Activated B cell treated with CpG ODN at 0.5 μM for 24 hours (primary cell): ENCODE measurements around the gene FGG. TPM values are rescaled to one million over a fixed set of nuclear protein-coding genes. Genes with fewer than 3 reads are reported as not detected.

Source experiments
- ATAC-seq: fragments of 200-7000 bp; cut with Tn5 transposase; one replicate; pipeline ENCODE4 v1.10.0; 2021; ENCODE audit warnings: low read depth, mild to moderate bottlenecking, moderate library complexity
- CTCF ChIA-PET: fragments of 350-600 bp; sonication (Branson Sonifier 250); formaldehyde crosslinking; loops from one replicate; lab custom pipeline; 2021; ENCODE audit warnings: antibody characterized with exemption; lab: Charles Lee
- POLR2A ChIA-PET: fragments of 350-600 bp; sonication (Branson Sonifier 250); formaldehyde crosslinking; loops from one replicate; lab custom pipeline; 2021; ENCODE audit warnings: antibody characterized with exemption; lab: Charles Lee
- DNase-seq: peaks from one replicate; pipeline ENCODE4 v3.0.0; 2022
- H3K27ac Mint-ChIP-seq: one replicate; pipeline ENCODE4 v1.8.0; 2020; ENCODE audit warnings: mixed read lengths
- H3K27me3 Mint-ChIP-seq: one replicate; pipeline ENCODE4 v1.8.0; 2021; ENCODE audit warnings: mixed read lengths
- H3K36me3 Mint-ChIP-seq: one replicate; pipeline ENCODE4 v1.8.0; 2021; ENCODE audit warnings: low read depth, mixed read lengths
- H3K4me1 Mint-ChIP-seq: one replicate; pipeline ENCODE4 v1.8.0; 2021; ENCODE audit warnings: mixed read lengths
- H3K4me3 Mint-ChIP-seq: one replicate; pipeline ENCODE4 v1.8.0; 2020; ENCODE audit warnings: mild to moderate bottlenecking, mixed read lengths
- H3K9me3 Mint-ChIP-seq: one replicate; pipeline ENCODE4 v1.8.0; 2020; ENCODE audit warnings: mixed read lengths
- intact Hi-C: fragments of 100-400 bp; cut with micrococcal nuclease; formaldehyde crosslinking; loops from one replicate; pipeline ENCODE4 v1.15.1; 2024
- total RNA-seq: library from RNA; stranded (reverse); gene quantifications from 2 replicates; pipeline ENCODE4 v1.2.3, GENCODE V29; 2022
- TF ChIP-seq, protein P1 (sequence below): fragments of 200-600 bp; IDR thresholded peaks from one replicate; pipeline ENCODE4 v1.8.0; 2022; ENCODE audit warnings: antibody characterized with exemption, mild to moderate bottlenecking

Gene FGG
- total RNA-seq, 1 donor from 2014 or later = not detected

DNA sequence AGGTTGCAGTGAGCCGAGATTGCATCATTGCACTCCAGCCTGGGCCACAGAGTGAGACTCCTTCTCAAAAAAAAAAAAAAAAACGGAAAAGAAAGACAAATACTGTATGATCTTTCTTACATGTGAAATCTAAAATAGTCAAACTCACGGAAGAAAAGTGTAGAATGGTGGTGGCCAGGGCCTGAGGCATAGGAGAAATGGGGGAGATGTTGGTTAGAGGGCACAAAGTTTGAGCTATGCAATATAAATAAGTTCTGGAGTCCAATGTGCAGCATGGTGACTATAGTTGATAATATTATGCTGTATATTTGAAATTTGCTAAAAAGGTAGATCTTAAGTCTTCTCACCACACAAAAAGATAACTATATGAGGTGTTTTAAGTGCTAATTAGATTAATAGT is 20.6 kb downstream of the FGG start:
- intact Hi-C loops = no loop called here
- H3K36me3 Mint-ChIP-seq = no peaks in the 10 kb centered on the region
- H3K4me3 Mint-ChIP-seq = no peak overlapping the region
- TF ChIP-seq, protein P1, sequence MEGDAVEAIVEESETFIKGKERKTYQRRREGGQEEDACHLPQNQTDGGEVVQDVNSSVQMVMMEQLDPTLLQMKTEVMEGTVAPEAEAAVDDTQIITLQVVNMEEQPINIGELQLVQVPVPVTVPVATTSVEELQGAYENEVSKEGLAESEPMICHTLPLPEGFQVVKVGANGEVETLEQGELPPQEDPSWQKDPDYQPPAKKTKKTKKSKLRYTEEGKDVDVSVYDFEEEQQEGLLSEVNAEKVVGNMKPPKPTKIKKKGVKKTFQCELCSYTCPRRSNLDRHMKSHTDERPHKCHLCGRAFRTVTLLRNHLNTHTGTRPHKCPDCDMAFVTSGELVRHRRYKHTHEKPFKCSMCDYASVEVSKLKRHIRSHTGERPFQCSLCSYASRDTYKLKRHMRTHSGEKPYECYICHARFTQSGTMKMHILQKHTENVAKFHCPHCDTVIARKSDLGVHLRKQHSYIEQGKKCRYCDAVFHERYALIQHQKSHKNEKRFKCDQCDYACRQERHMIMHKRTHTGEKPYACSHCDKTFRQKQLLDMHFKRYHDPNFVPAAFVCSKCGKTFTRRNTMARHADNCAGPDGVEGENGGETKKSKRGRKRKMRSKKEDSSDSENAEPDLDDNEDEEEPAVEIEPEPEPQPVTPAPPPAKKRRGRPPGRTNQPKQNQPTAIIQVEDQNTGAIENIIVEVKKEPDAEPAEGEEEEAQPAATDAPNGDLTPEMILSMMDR = no peak
- ChIA-PET CTCF (no interaction called here), POLR2A (no interaction called here)
- H3K27ac Mint-ChIP-seq = no peak overlapping the region
- no peaks in the 10 kb centered on the region for H3K9me3 Mint-ChIP-seq
- peaks cover 5% of the 10 kb centered on the region for H3K27me3 Mint-ChIP-seq
- ATAC-seq = no peak
- no peak for DNase-seq
- H3K4me1 Mint-ChIP-seq = no peaks in the 10 kb centered on the region

DNA sequence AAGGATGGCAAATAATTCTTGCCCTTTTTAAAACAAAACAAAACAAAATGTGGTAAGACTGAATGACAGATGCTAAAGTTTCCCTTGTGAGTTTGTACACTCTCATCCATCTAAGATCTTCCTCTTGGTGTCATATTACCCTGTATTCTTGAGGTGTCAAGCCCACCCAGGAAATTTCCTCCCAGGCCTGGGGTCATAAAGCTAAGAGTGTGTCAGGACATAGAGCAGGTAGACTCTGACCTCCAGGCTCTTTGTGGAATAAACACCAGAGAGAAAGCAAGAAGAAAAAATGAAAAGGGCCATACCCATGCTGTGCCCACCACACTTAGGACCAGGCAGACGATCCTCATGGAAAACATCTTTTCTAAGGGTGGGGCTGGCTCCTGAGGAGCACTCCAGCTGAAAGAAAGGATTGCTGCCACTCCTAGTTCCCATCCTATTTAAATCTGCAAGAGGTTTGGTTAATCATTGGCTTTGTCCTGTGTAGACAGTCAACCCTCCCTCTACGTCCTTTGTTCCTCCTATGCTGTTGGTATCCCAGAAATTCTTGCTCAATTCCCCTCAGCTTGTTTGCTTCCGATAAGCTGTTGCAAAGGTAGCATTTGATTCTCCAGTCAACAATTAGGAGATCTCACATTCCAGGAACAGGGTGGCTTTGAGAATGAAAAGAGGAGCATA is 22.0 kb downstream of the FGG start, which contains the start of gene FGA:
TSS of gene FGA (minus strand) at position 414 of the 678 bp plus-strand sequence. CDS start at position 359, 55 bp downstream.
- H3K36me3 Mint-ChIP-seq = no peaks in the 10 kb centered on the region
- POLR2A ChIA-PET = no interaction called here
- no peak within 1 kb of the TSS for H3K4me3 Mint-ChIP-seq
- H3K27ac Mint-ChIP-seq = no peak within 1 kb of the TSS
- ATAC-seq = no peak
- TF ChIP-seq, protein P1 = no peak
- CTCF ChIA-PET = no interaction called here
- H3K4me1 Mint-ChIP-seq = no peaks in the 10 kb centered on the region
- no peak for DNase-seq
- H3K9me3 Mint-ChIP-seq = no peaks in the 10 kb centered on the region
- intact Hi-C loops = no loop called here
- peaks cover 5% of the 10 kb centered on the region for H3K27me3 Mint-ChIP-seq

DNA sequence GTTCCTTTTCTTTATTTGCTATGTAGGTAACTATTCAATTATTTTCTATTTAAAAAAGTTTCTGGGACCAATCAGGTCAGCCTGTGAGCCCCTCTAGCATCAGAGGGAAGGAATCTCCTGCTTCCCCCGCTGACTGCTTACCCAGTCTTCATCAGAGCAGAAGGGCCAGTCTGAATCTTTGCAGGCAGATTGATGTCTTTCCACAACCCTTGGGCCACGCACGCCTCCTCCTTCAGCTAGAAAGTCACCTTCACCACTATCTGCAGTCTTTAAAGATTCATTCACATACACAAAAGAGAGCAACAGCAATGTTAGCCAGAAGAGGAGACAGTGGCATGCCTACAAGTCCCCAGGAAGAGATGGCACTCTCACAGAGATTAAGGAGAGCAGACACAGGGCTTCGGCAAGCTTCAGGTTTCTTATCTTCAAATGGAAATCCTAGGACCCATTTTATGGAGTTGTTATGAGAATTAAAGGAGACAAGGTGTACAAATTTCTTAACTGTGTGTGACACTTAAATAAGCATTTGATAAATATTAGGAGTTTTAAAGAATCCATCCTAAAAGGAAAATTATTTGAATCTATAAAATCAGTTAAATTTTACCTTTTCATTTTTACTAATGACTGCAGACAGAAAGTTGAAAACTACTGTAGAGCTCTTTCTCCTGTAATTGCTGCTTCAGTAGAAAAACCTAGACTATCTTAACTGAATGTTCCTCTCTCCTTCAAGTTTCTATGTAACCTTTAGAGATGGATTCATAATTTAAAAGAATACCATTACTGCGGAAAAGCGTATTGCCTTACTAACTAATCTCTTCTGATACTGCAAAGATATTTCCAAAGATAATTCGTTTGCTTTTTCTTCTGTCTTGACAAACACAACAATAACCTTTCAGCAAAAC is 22.9 kb downstream of the FGG start:
- TF ChIP-seq, protein P1 = no peak
- Mint-ChIP-seq H3K9me3 (no peaks in the 10 kb centered on the region), H3K36me3 (no peaks in the 10 kb centered on the region), H3K4me3 (no peak overlapping the region), H3K4me1 (no peaks in the 10 kb centered on the region), H3K27me3 (peaks cover 5% of the 10 kb centered on the region), H3K27ac (no peak overlapping the region)
- POLR2A ChIA-PET = no interaction called here
- intact Hi-C loops = no loop called here
- DNase-seq (no peak), ATAC-seq (no peak)
- CTCF ChIA-PET = no interaction called here

DNA sequence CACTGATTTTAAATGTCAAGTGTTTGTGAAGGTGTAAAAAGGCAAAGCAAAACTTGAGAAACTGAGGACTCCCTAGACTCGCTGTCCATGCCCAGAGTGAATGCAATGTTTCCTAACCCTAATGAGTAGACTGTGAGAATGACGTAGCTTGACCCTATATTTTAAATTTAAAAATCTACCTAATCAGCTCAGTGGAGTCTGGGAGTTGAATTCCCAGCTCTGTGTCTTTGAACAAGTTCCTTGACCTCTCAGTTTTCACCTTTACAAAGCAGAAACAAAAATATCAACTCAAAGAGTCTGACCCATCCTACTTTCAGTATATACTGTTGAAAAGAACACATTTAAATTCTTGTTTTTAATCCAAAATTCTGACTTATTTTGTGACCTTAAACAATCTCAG is 24.3 kb downstream of the FGG start:
- ChIA-PET POLR2A (no interaction called here), CTCF (no interaction called here)
- DNase-seq (no peak), ATAC-seq (no peak)
- Mint-ChIP-seq H3K27me3 (peaks cover 5% of the 10 kb centered on the region), H3K27ac (no peak overlapping the region), H3K4me1 (no peaks in the 10 kb centered on the region), H3K9me3 (no peaks in the 10 kb centered on the region), H3K36me3 (no peaks in the 10 kb centered on the region), H3K4me3 (no peak overlapping the region)
- TF ChIP-seq, protein P1 = no peak
- intact Hi-C loops = no loop called here

DNA sequence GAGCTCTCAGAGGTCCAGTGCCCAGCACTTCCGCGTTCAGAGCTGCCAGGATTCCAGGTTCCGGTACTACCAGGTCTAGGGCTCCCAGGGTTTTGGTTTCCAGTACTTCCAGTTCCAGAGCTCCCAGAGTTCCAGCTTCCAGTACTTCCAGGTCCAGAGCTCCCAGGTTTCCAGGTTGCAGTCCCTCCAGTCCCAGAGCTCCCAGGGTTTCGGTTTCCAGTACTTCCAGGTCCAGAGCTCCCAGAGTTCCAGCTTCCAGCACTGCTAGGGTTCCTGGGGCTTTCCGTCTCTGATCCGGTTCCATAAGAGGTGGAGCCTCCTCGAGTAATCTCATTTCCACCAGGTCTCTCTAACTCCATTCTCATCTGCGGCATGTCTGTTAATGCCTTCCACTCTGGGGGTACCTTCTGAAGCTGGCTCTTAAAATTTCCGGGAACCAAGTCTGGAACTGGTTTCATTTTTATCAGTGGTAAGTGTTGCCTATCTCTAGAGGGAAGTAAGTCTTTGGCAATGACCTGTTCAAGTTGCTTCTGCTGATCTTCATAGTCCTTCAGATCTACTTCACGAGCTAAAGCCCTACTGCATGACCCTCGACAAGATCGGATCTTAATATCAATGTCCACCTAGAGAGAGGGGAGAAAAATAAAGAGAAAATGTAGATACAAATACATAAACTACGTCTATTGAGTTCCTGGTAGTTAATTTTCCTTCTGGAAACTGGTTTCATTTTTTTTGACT is 26.0 kb downstream of the FGG start:
- no peaks in the 10 kb centered on the region for H3K9me3 Mint-ChIP-seq
- intact Hi-C loops = no loop called here
- ChIA-PET CTCF (no interaction called here), POLR2A (no interaction called here)
- no peak overlapping the region for H3K27ac Mint-ChIP-seq
- peaks cover 5% of the 10 kb centered on the region for H3K27me3 Mint-ChIP-seq
- no peak for ATAC-seq
- H3K36me3 Mint-ChIP-seq = no peaks in the 10 kb centered on the region
- H3K4me3 Mint-ChIP-seq = no peak overlapping the region
- no peak for DNase-seq
- TF ChIP-seq, protein P1 = no peak
- H3K4me1 Mint-ChIP-seq = no peaks in the 10 kb centered on the region
